HG03066 (cell line): ENCODE data around the gene SLX9.
"Not testable (repeated sequence)": the region's sequence is repeated elsewhere in the genome, so short reads cannot be mapped to it uniquely, and the experiment has no call there.

ENCODE experiments used
- ATAC-seq: cut with Tn5 transposase; IDR thresholded peaks from one replicate; pipeline ENCODE4 v1.9.1; 2021; ENCODE audit warnings: low read depth; ENCODE audit not compliant: unreplicated experiment

The SLX9 gene

GRCh38 chr21:44928500-44929241 lies 11.2 kb upstream of the SLX9 start:
- ATAC-seq: not testable (repeated sequence)

- no peak for ATAC-seq
Observed at GRCh38 chr21:44929242-44929798, 10.5 kb upstream of the SLX9 start.

- no peak for ATAC-seq
Observed at GRCh38 chr21:44929799-44930542, 9.9 kb upstream of the SLX9 start.

- ATAC-seq: no peak
Observed at GRCh38 chr21:44930543-44930981, 9.3 kb upstream of the SLX9 start.

GRCh38 chr21:44931137-44931500 lies 8.7 kb upstream of the SLX9 start:
- ATAC-seq: no peak

GRCh38 chr21:44931501-44932407 lies 8.1 kb upstream of the SLX9 start:
- ATAC-seq: no peak

DNA sequence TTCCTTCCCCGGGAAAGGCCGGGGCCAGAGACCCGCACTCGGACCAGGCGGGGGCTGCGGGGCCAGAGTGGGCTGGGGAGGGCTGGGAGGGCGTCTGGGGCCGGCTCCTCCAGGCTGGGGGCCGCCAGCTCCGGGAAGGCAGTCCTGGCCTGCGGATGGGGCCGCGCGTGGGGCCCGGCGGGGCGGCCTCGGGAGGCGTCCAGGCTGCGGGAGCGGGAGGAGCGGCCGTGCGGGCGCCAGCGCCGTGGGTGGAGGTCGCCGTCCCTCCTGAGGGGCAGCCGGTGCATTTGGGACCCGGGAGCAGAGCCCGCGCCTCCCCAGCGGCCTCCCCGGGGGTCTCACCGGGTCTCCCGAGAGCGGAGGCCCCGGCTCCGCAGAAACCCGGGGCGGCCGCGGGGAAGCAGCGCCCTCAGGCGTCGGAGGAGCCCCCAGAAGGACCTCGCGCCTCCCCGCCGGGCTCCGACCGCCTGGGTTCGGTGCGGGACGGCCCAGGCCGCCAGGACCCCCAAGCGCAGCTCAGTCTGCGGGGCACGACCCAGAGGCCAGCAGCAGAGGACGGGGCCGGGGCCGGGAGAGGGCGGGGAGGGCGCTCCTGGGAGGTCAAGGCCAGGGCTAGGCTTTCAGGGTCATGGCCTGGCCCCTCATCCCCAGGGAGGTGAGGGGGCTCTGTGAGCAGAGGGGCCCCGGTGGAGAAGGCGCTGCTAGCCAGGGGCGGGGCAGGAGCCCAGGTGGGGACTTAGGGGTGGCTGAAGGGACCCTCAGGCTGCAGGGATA lies 7.2 kb upstream of the SLX9 start:
- ATAC-seq: no peak

DNA sequence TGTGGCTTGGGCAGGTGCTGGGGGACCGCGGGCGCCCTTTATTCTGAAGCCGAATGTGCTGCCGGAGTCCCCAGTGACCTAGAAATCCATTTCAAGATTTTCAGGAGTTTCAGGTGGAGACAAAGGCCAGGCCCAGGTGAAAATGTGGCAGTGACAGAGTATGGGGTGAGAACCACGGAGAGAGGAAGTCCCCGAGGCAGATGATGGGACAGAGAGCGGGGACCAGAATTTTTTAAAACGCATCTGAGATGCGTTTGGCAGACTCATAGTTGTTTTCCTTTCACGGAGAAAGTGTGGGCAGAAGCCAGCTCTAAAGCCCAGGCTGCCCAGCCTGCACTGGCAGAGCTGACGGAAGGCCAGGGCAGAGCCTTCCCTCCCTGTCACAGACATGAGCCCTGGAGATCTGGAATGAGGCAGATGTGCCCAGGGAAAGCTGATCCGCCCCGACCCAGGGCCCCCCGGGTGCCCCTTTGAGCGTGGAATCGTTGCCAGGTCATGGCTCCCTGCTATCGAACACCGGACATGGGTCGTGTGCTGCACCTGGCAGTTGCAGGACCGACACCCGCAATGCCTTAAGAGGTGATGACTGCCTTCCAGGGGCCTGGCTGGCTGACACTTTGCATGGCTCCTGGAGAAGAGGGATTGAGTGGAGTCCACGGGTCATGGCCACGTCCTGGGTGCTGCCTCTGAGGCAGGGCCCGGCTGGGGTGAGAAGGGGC lies 6.5 kb upstream of the SLX9 start:
- no peak for ATAC-seq

- no peak for ATAC-seq
Observed at GRCh38 chr21:44933918-44934260, 5.9 kb upstream of the SLX9 start.

DNA sequence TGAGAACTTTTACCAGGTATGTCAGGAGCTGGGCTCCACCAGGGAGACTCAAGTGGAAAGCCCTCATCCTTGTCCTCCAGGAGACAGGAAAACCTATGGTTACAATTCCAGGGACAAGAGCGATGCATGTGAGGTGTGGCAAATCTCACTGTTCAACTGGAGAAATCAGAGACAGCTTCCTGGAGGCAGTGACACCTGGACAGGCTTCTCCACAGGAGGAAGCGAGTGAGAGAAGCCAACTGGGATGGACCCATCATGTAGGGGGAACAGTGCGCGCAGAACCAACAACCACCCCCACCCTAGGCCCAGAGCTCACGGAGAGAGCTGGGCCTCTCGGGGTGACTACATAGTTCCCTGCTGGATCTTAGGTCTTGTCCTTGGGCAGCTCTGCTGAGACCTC lies 5.6 kb upstream of the SLX9 start:
- no peak for ATAC-seq

- no peak for ATAC-seq
Observed at GRCh38 chr21:44934797-44935532, 4.9 kb upstream of the SLX9 start.

DNA sequence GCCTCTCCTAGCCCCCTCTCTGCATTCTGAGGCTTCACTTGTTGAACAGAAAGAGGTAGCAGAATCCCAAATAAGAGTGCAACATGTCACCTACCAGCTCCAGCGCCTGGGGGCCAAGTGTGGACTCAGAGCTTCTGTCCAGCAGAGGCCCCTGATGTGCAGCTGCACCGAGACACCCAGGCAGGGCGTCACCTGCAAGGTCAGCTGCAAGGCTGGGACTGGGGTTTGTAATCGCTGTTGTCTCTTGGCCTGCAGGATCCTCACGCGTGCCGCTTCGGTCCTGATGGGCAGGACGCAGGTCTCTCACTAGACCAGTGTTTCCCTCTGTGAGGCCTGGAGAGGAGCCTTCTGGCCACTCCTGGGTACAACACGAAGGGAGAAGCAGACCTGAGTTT lies 4.3 kb upstream of the SLX9 start:
- no peak for ATAC-seq

- ATAC-seq: no peak
Observed at GRCh38 chr21:44938772-44939531, 877 bp upstream of the SLX9 start.

- peak; percentile 35 for ATAC-seq
Observed at GRCh38 chr21:44940116-44940631, 345 bp downstream of the SLX9 start.

- ATAC-seq: no peak
Observed at GRCh38 chr21:44941567-44941966, 1.7 kb downstream of the SLX9 start.

GRCh38 chr21:44942566-44942965 lies 2.7 kb downstream of the SLX9 start:
- no peak for ATAC-seq

GRCh38 chr21:44943005-44943685 lies 3.3 kb downstream of the SLX9 start:
- no peak for ATAC-seq
